DOHH2 (cell line): Measurements from ENCODE around the gene DESI1.

Experiments used
- EZH2phosphoT487 ChIP-seq: fragments of 200-600 bp; sonication (generic); IDR thresholded peaks from 2 replicates; pipeline ENCODE4 v1.6.1; 2017; ENCODE audit warnings: borderline replicate concordance, mild to moderate bottlenecking, antibody characterized with exemption, low read length, moderate library complexity, mixed read lengths
- TF ChIP-seq, protein P1 (sequence below): fragments of 200-600 bp; sonication (generic); IDR thresholded peaks from one replicate; pipeline ENCODE4 v1.5.1; 2014; ENCODE audit warnings: antibody characterized with exemption, mild to moderate bottlenecking, low read depth, low read length; ENCODE audit not compliant: poor library complexity, severe bottlenecking

DNA sequence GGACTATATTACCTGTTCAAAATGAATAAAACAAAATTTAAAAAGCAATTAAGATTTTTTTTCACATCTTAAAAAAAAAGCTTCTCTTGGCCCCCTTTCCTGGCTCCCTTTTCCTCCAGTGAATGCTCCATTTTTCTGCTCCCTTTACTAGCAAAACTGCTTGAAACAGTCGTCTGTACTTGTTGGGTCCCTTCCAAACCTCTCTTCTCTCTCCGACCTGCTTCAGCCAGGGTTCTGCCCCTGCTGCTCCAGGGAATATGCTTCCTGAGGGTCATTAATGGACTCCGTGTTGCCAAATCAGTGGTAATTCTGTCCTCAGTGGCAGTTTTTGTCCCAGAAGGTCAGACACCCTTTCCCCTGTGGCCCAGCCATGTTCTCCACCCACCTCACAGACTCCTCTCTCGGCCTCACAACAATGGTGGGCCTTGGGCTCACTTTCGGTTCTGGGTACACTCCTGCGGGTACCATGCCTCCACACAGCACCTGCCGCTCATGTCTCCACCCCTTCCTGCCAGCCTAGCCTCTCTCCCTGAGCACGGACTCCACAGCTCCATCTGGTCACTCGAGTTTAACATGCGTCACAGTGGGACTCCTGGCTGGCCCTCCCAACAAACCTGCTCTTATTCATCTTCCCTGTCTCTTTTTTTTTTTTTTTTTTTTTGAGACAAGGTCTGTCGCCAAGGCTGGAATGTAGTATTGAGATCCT, 68.8 kb downstream of the DESI1 start:
- TF ChIP-seq, protein P1, sequence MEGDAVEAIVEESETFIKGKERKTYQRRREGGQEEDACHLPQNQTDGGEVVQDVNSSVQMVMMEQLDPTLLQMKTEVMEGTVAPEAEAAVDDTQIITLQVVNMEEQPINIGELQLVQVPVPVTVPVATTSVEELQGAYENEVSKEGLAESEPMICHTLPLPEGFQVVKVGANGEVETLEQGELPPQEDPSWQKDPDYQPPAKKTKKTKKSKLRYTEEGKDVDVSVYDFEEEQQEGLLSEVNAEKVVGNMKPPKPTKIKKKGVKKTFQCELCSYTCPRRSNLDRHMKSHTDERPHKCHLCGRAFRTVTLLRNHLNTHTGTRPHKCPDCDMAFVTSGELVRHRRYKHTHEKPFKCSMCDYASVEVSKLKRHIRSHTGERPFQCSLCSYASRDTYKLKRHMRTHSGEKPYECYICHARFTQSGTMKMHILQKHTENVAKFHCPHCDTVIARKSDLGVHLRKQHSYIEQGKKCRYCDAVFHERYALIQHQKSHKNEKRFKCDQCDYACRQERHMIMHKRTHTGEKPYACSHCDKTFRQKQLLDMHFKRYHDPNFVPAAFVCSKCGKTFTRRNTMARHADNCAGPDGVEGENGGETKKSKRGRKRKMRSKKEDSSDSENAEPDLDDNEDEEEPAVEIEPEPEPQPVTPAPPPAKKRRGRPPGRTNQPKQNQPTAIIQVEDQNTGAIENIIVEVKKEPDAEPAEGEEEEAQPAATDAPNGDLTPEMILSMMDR: no peak
- TF ChIP-seq EZH2phosphoT487: no peak
